Loucy (cell line): ENCODE measurements around the gene EGFL7.

ENCODE experiments used
- H2AFZ ChIP-seq: fragments of 200-600 bp; sonication (generic); 2 replicates; pipeline ENCODE4 v1.6.0; 2016; ENCODE audit warnings: antibody characterized with exemption, mild to moderate bottlenecking, low read length, moderate library complexity
- H3F3A ChIP-seq: fragments of 200-600 bp; 2 replicates; pipeline ENCODE4 v1.6.0; 2016; ENCODE audit warnings: antibody characterized with exemption, low read depth, mild to moderate bottlenecking
- H3K27me3 ChIP-seq: fragments of 200-600 bp; sonication (generic); 2 replicates; pipeline ENCODE4 v1.6.1; 2014; ENCODE audit warnings: low read length, mild to moderate bottlenecking; ENCODE audit not compliant: insufficient read depth, poor library complexity, severe bottlenecking
- H3K36me3 ChIP-seq: fragments of 200-600 bp; sonication (generic); 2 replicates; pipeline ENCODE4 v1.6.1; 2016; ENCODE audit warnings: low read length; ENCODE audit not compliant: insufficient read depth
- H3K4me1 ChIP-seq: fragments of 200-600 bp; sonication (generic); 2 replicates; pipeline ENCODE4 v1.5.1; 2014; ENCODE audit warnings: low read length, mild to moderate bottlenecking; ENCODE audit not compliant: insufficient read depth, poor library complexity, severe bottlenecking
- H3K4me2 ChIP-seq: fragments of 200-600 bp; sonication (generic); 2 replicates; pipeline ENCODE4 v1.6.0; 2014; ENCODE audit warnings: antibody characterized with exemption, low read length, low read depth, mild to moderate bottlenecking; ENCODE audit not compliant: poor library complexity, severe bottlenecking
- H3K4me3 ChIP-seq: fragments of 200-600 bp; sonication (generic); 2 replicates; pipeline ENCODE4 v1.5.1; 2014; ENCODE audit warnings: low read length, mild to moderate bottlenecking, mixed read lengths; ENCODE audit not compliant: poor library complexity, severe bottlenecking
- H3K79me2 ChIP-seq: fragments of 200-600 bp; sonication (generic); 2 replicates; pipeline ENCODE4 v1.6.1; 2014; ENCODE audit warnings: low read length; ENCODE audit not compliant: insufficient read depth
- H3K9ac ChIP-seq: fragments of 200-600 bp; sonication (generic); 2 replicates; pipeline ENCODE4 v1.6.0; 2014; ENCODE audit warnings: mild to moderate bottlenecking, low read depth, low read length, moderate library complexity; ENCODE audit not compliant: poor library complexity, severe bottlenecking
- H3K9me2 ChIP-seq: fragments of 200-600 bp; sonication (generic); replicated peaks from 2 replicates; pipeline ENCODE4 v1.6.1; 2016; ENCODE audit warnings: low read depth, low read length, mixed read lengths
- H3K9me3 ChIP-seq: fragments of 200-600 bp; sonication (generic); 2 replicates; pipeline ENCODE4 v1.6.1; 2014; ENCODE audit warnings: mild to moderate bottlenecking, antibody characterized with exemption, low read length, low read depth; ENCODE audit not compliant: insufficient read depth
- H4K20me1 ChIP-seq: fragments of 200-600 bp; sonication (generic); 2 replicates; pipeline ENCODE4 v1.6.0; 2014; ENCODE audit warnings: antibody characterized with exemption, low read length, mild to moderate bottlenecking; ENCODE audit not compliant: insufficient read depth, poor library complexity, severe bottlenecking
- CTCF ChIP-seq: fragments of 200-600 bp; sonication (generic); conservative IDR thresholded peaks from 2 replicates; pipeline ENCODE4 v1.5.1; 2014; ENCODE audit warnings: mild to moderate bottlenecking, antibody characterized with exemption, low read length
- EZH2phosphoT487 ChIP-seq: fragments of 200-600 bp; IDR thresholded peaks from 2 replicates; pipeline ENCODE4 v1.6.1; 2018; ENCODE audit warnings: antibody characterized with exemption, mild to moderate bottlenecking, moderate library complexity, borderline replicate concordance

The EGFL7 gene

GRCh38 chr9:136655536-136656182 lies 7.1 kb upstream of the EGFL7 start:
- Histone ChIP-seq H3K79me2 (no peaks in the 10 kb centered on the region), H3K27me3 (no peaks in the 10 kb centered on the region), H3K36me3 (no peaks in the 10 kb centered on the region), H3K9ac (no peak overlapping the region), H3K9me3 (no peaks in the 10 kb centered on the region), H3K9me2 (no peaks in the 10 kb centered on the region), H3K4me3 (peak overlapping the region; percentile 42), H3K4me2 (peak overlapping the region; percentile 65), H3K4me1 (peaks cover 29% of the 10 kb centered on the region), H3F3A (no peaks in the 10 kb centered on the region), H2AFZ (no peak overlapping the region), H4K20me1 (no peaks in the 10 kb centered on the region)
- TF ChIP-seq EZH2phosphoT487 (no peak), CTCF (no peak)

GRCh38 chr9:136656183-136656738 lies 6.5 kb upstream of the EGFL7 start:
- Histone ChIP-seq H3K9ac (no peak overlapping the region), H3K27me3 (no peaks in the 10 kb centered on the region), H2AFZ (no peak overlapping the region), H3K4me2 (peak overlapping the region; percentile 65), H3K9me3 (no peaks in the 10 kb centered on the region), H3K79me2 (no peaks in the 10 kb centered on the region), H3K4me1 (peaks cover 29% of the 10 kb centered on the region), H3K36me3 (no peaks in the 10 kb centered on the region), H4K20me1 (no peaks in the 10 kb centered on the region), H3K9me2 (no peaks in the 10 kb centered on the region), H3K4me3 (peak overlapping the region; percentile 42), H3F3A (no peaks in the 10 kb centered on the region)
- TF ChIP-seq EZH2phosphoT487 (no peak), CTCF (no peak)

GRCh38 chr9:136656795-136657611 lies 5.7 kb upstream of the EGFL7 start:
- no peaks in the 10 kb centered on the region for H3F3A ChIP-seq
- H3K27me3 ChIP-seq = no peaks in the 10 kb centered on the region
- no peaks in the 10 kb centered on the region for H4K20me1 ChIP-seq
- TF ChIP-seq EZH2phosphoT487 (no peak), CTCF (no peak)
- H2AFZ ChIP-seq = no peak overlapping the region
- H3K4me3 ChIP-seq = no peak overlapping the region
- no peak overlapping the region for H3K9ac ChIP-seq
- H3K4me2 ChIP-seq = no peak overlapping the region
- H3K9me3 ChIP-seq = no peaks in the 10 kb centered on the region
- no peaks in the 10 kb centered on the region for H3K79me2 ChIP-seq
- H3K4me1 ChIP-seq = peaks cover 29% of the 10 kb centered on the region
- H3K9me2 ChIP-seq = no peaks in the 10 kb centered on the region
- no peaks in the 10 kb centered on the region for H3K36me3 ChIP-seq
